HepG2 (cell line): ENCODE results near the gene SMARCB1. TPM values are rescaled to one million over a fixed set of nuclear protein-coding genes. Genes with fewer than 3 reads are reported as not detected.
A peak's percentile ranks its signal among the peaks of the same experiment; 100 is the strongest.

Experiments used
- ATAC-seq: fragments of 200-7000 bp; cut with Tn5 transposase; 3 replicates; pipeline ENCODE4 v1.9.1; 2020; ENCODE audit warnings: mild to moderate bottlenecking, moderate library complexity
- BruUV-seq: library from RNA; stranded (reverse); fragments of 400-500 nt; replicated peaks from 2 replicates; lab custom pipeline; 2021; lab: Mats Ljungman, UMichigan
- CTCF ChIA-PET: fragments of 300-600 bp; formaldehyde crosslinking; extraction: SDS; loops from one replicate; lab custom pipeline; 2021; ENCODE audit warnings: low total read pairs, inconsistent platforms, low intra/inter-chr PET ratio; lab: Yijun Ruan, JAX
- POLR2A ChIA-PET: fragments of 350-600 bp; sonication (Branson Sonifier 250); formaldehyde crosslinking; loops from one replicate; lab custom pipeline; 2020; ENCODE audit warnings: antibody characterized with exemption, inconsistent platforms; lab: Yijun Ruan, JAX
- DNase-seq: peaks from one replicate; pipeline ENCODE4 v3.0.0-alpha.2; 2015; ENCODE audit warnings: low spot score
- FAIRE-seq: peaks from 3 replicates; lab custom pipeline; 2011; peaks lifted over from hg19 to GRCh38; lab: Jason Lieb, UNC
- H2AFZ ChIP-seq: one replicate; pipeline ENCODE4 v1.6.1; 2011; ENCODE audit warnings: low read length, inconsistent platforms
- H3K27ac ChIP-seq: fragments of 300-600 bp; 3 replicates; pipeline ENCODE4 v1.8.0; 2011; ENCODE audit warnings: mixed run types, mild to moderate bottlenecking, mixed read lengths, low read length, inconsistent platforms; ENCODE audit not compliant: insufficient read depth; ENCODE audit errors: extremely low read length
- H3K27me3 ChIP-seq, 2 experiments: fragments of 200-600 bp in 1 of 2; 2 replicates in 1 of 2; 3 replicates in 1 of 2; pipeline versions ENCODE4 v1.6.0 to v1.8.0; 2011; ENCODE audit warnings: low read length in 2 of 2, mild to moderate bottlenecking in 2 of 2, moderate library complexity in 2 of 2, inconsistent platforms in 1 of 2; ENCODE audit not compliant: insufficient read depth in 2 of 2, control insufficient read depth in 1 of 2
- H3K36me3 ChIP-seq, 2 experiments: fragments of 200-600 bp in 1 of 2; replicated peaks in 1 of 2; 2 replicates in 1 of 2; 3 replicates in 1 of 2; pipeline versions ENCODE4 v1.5.1 to v1.8.0; 2011; ENCODE audit warnings: low read length in 2 of 2, inconsistent platforms in 1 of 2; ENCODE audit not compliant: insufficient read depth in 2 of 2, control insufficient read depth in 1 of 2
- H3K4me1 ChIP-seq: 2 replicates; pipeline ENCODE4 v1.5.1; 2012; ENCODE audit warnings: low read length, inconsistent platforms; ENCODE audit not compliant: insufficient read depth
- H3K4me2 ChIP-seq: 2 replicates; pipeline ENCODE4 v1.6.0; 2011; ENCODE audit warnings: low read depth, low read length, inconsistent platforms
- H3K4me3 ChIP-seq, 3 experiments: fragments of 200-600 bp in 1 of 3; sonication (generic), shearing (Covaris generic) in 1 of 3; replicated peaks in 1 of 3; 2 replicates each; pipeline ENCODE4 v1.5.1; 2011 to 2016; ENCODE audit warnings: low read length in 3 of 3, inconsistent platforms in 2 of 3, low read depth in 2 of 3, mild to moderate bottlenecking in 2 of 3, control low read depth in 1 of 3, mixed read lengths in 1 of 3; ENCODE audit not compliant: insufficient read depth in 1 of 3
- H3K79me2 ChIP-seq: one replicate; pipeline ENCODE4 v1.6.1; 2011; ENCODE audit warnings: low read length, inconsistent platforms; ENCODE audit not compliant: insufficient read depth
- H3K9ac ChIP-seq: 2 replicates; pipeline ENCODE4 v1.6.0; 2011; ENCODE audit warnings: mild to moderate bottlenecking, low read depth, low read length, inconsistent platforms; ENCODE audit not compliant: insufficient read depth
- H3K9me3 ChIP-seq: 2 replicates; pipeline ENCODE4 v1.5.1; 2012; ENCODE audit warnings: mild to moderate bottlenecking, low read length
- H4K20me1 ChIP-seq: 2 replicates; pipeline ENCODE4 v1.6.0; 2011; ENCODE audit warnings: inconsistent platforms, mild to moderate bottlenecking, low read length, moderate library complexity; ENCODE audit not compliant: insufficient read depth
- BCL3 ChIP-seq: sonication (generic); formaldehyde crosslinking; IDR thresholded peaks from 2 replicates; pipeline ENCODE4 v1.5.1; 2020; ENCODE audit warnings: mild to moderate bottlenecking, missing genetic modification reagents, moderate library complexity
- CSRNP1 ChIP-seq: sonication (generic); formaldehyde crosslinking; IDR thresholded peaks from 2 replicates; pipeline ENCODE4 v1.8.1; 2023; ENCODE audit warnings: mild to moderate bottlenecking, missing genetic modification reagents
- CSRNP2 ChIP-seq: sonication (generic); formaldehyde crosslinking; conservative IDR thresholded peaks from 2 replicates; pipeline ENCODE4 v1.8.0; 2022; ENCODE audit warnings: low read depth, missing genetic modification reagents
- KLF11 ChIP-seq: IDR thresholded peaks from 2 replicates; pipeline ENCODE4 v1.6.1; 2016; ENCODE audit warnings: missing compliant biosample characterization
- PATZ1 ChIP-seq: sonication (generic); formaldehyde crosslinking; IDR thresholded peaks from 2 replicates; pipeline ENCODE4 v1.4.0; 2020; ENCODE audit warnings: missing genetic modification reagents
- RNF2 ChIP-seq: fragments of 450-650 bp; conservative IDR thresholded peaks from 2 replicates; pipeline ENCODE4 v1.6.1; 2016; ENCODE audit warnings: low read depth
- SOX13 ChIP-seq, 3 experiments: fragments of 450-650 bp in 1 of 3; sonication (generic) in 1 of 3; formaldehyde crosslinking in 1 of 3; IDR thresholded peaks in 2 of 3; conservative IDR thresholded peaks in 1 of 3; 2 replicates each; pipeline versions ENCODE4 v1.5.0 to v1.6.1; 2016 to 2020; ENCODE audit warnings: antibody characterized with exemption in 1 of 3, mild to moderate bottlenecking in 1 of 3, missing compliant biosample characterization in 1 of 3, missing genetic modification reagents in 1 of 3, moderate library complexity in 1 of 3
- TCF7 ChIP-seq: sonication (generic); IDR thresholded peaks from 2 replicates; pipeline ENCODE4 v1.6.1; 2016; ENCODE audit warnings: antibody characterized with exemption, low read depth
- TEAD3 ChIP-seq: optimal IDR thresholded peaks from 2 replicates; pipeline ENCODE3; 2016; ENCODE audit warnings: borderline replicate concordance
- THRA ChIP-seq: sonication (generic); formaldehyde crosslinking; IDR thresholded peaks from 2 replicates; pipeline ENCODE4 v1.4.0; 2020; ENCODE audit warnings: missing genetic modification reagents, borderline replicate concordance
- ZNF30 ChIP-seq: sonication (generic); formaldehyde crosslinking; IDR thresholded peaks from 2 replicates; pipeline ENCODE4 v1.5.0; 2020; ENCODE audit warnings: mild to moderate bottlenecking, missing genetic modification reagents
- WGBS: methylation state at CpG from one replicate; pipeline ENCODE4 v1.1.6; 2017; ENCODE audit warnings: low lambda C conversion rate; 5-methylcytosine and 5-hydroxymethylcytosine counted together
- in situ Hi-C: cut with HindIII; loops from 2 replicates; pipeline ENCODE4 v1.10.0; 2017; ENCODE audit warnings: low pct_unique_long_range_greater_than_20kb; ENCODE audit not compliant: extremely low pct_ligation_motif_present
- intact Hi-C: fragments of 100-400 bp; cut with micrococcal nuclease; formaldehyde crosslinking; loops from one replicate; pipeline ENCODE4 v1.10.0; 2022; ENCODE audit not compliant: unreplicated experiment
- polyA plus RNA-seq, 8 experiments: library from polyadenylated mRNA; depleted of rRNA in 3 of 8; stranded (reverse) in 7 of 8; unstranded in 1 of 8; fragments of >200 nt; fragmentation: Illumina TruSeq in 4 of 8; extraction: Trizol in 4 of 8; gene quantifications; 2 replicates each; pipeline versions ENCODE4 v1.2.1 to v1.2.3, GENCODE V29; 2011 to 2016; ENCODE audit warnings: low read depth in 4 of 8, missing spikeins in 1 of 8, mixed read lengths in 1 of 8; ENCODE audit not compliant: insufficient read depth in 1 of 8
- total RNA-seq, 5 experiments: library from RNA; depleted of rRNA; stranded (reverse); fragments of >200 nt; fragmentation: Illumina TruSeq; extraction: Trizol; gene quantifications; 2 replicates each; pipeline ENCODE4 v1.2.3, GENCODE V29; 2016; ENCODE audit warnings: low read depth in 1 of 5

Gene SMARCB1
- total and polyA plus RNA-seq, 2 of the 13 experiments (the other 11 are each of a cell fraction or from before 2014, with no cell fraction given), result 74.0 to 166 TPM

- DNase-seq, result no peak
- Histone ChIP-seq H3K27ac (no peak overlapping the region), H3K9me3 (no peaks in the 10 kb centered on the region), H3K27me3 (peaks cover 2 to 11% of the 10 kb centered on the region in 2 experiments; a peak in 1 of 5 replicates), H3K36me3 (no peaks in the 10 kb centered on the region), H3K4me1 (peaks cover 67% of the 10 kb centered on the region), H3K9ac (no peak overlapping the region), H3K79me2 (no peaks in the 10 kb centered on the region), H3K4me2 (peak overlapping the region; percentile 0; the same call in 1 of the 2 replicates), H2AFZ (no peak overlapping the region), H3K4me3 (no peak overlapping the region), H4K20me1 (no peaks in the 10 kb centered on the region)
- no peak for FAIRE-seq
- ATAC-seq, result no peak
- CTCF ChIA-PET, result interaction anchor here (1.5 to 3.9 kb wide), 2 partner anchors 80 to 82 kb away, joined by 3 to 34 read pairs; partner anchors contain the start of gene CHCHD10
- in situ Hi-C loops, result loop anchor here (5.0 to 25.0 kb wide), 2 partner anchors 66 to 236 kb away; no protein-coding TSS in a partner anchor
- WGBS, result 33% methylated on average over 21 of the region's 24 CpGs
- POLR2A ChIA-PET, result interaction anchor here (0.7 to 2.2 kb wide), 3 partner anchors 9 to 80 kb away, joined by 3 to 18 read pairs (median 5); partner anchors contain the start of genes CHCHD10 and SLC2A11
- intact Hi-C loops, result loop anchor here (5.0 kb wide), 1 partner anchor 81 kb away; the partner anchor contains the start of gene CHCHD10
- BruUV-seq, result no TSS peak
- TF ChIP-seq THRA (CRISPR knock-in tag) (no peak), CSRNP2 (CRISPR knock-in tag) (no peak), KLF11 (CRISPR knock-in tag) (no peak), SOX13 (IDR thresholded peaks at IDR 0.05) (no peak), SOX13 (CRISPR knock-in tag; conservative IDR thresholded peaks at IDR 0.05 in 1 of 2, IDR thresholded peaks at IDR 0.05 in 1 of 2) (peak in 1 of 2 experiments; percentile 51; a peak in 2 of 4 replicates), TCF7 (0 out of 2 replicates have a peak, but pooled peaks have one; percentile 36), TEAD3 (CRISPR knock-in tag) (peak; percentile 35), CSRNP1 (CRISPR knock-in tag) (no peak), ZNF30 (CRISPR knock-in tag) (no peak), BCL3 (no peak), RNF2 (no peak), PATZ1 (peak; percentile 24; the same call in 1 of the 2 replicates)
Observed at GRCh38 chr22:23847991-23848864, 61.5 kb downstream of the SMARCB1 start.
